Measurements from ENCODE around the gene PAN3.

Gene PAN3

GRCh38 chr13:28283600-28283999, 145.3 kb downstream of the PAN3 start:
- DNase-seq (ENCODE audit: extremely low read depth in 1 of 2, low read depth in 1 of 2): no peak

- DNase-seq (ENCODE audit: extremely low read depth in 1 of 2, low read depth in 1 of 2): no peak
Measured at GRCh38 chr13:28286263-28286662, 147.9 kb downstream of the PAN3 start.

DNA sequence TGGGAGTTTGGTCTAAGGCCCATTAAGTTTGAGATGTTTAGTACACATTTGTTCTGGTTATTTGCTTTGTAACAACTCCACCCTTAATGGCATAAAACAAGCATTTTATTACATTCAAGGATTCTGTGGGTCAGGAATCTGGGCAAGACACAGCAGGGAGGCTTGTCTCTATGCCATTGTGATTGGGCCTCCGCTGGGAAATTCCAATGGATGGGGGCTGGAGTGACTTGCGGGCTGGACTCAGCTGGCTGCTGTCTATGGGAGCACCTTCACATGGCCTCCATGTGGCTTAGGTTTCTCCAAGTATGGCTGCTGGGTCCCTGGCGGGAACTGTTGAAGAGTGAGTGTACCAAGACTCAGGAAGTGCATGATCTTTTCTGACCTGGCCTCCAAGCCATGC, 159.0 kb downstream of the PAN3 start:
- no peak for DNase-seq (ENCODE audit: extremely low read depth in 1 of 2, low read depth in 1 of 2)

DNA sequence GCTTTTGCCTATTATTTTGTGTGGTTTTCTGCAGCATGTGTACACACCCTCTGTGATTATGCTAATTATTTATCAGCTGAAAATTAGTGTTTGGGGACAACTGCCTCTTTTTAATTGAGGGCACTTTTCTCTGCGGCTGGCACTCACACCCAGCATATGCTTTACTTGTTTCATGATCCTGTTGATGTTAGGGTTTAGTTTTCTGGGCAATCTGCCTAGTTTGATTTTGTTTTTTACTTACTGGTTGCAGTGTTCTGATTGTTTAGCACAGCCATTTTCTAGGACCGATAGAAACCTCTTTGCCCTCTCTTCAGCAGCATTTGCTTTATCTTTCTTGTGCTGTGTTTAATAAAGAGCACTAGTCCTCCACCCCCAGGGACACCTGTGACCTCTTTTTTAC, 161.6 kb downstream of the PAN3 start:
- no peak for DNase-seq (ENCODE audit: extremely low read depth in 1 of 2, low read depth in 1 of 2)

DNA sequence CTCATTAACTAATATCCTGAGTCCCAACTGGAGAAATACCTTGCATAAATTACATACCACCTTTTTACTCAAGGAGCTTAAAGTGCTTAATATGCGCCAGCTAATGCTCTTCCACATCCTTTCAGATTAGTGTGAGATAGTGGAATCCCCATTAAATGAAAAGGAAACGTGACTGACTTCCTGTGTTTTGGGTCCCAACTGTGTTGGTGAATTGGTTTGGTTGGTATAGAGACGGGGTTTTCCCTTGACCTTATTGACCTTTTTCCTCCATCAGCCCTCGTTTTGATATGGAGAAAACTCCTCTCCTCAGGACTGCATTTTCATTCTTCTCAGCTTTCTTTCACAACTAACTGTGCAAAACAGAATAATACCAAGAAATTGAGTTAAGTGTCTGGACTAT, 163.5 kb downstream of the PAN3 start:
- no peak for DNase-seq (ENCODE audit: extremely low read depth in 1 of 2, low read depth in 1 of 2)

- DNase-seq (ENCODE audit: extremely low read depth in 1 of 2, low read depth in 1 of 2): no peak
Measured at GRCh38 chr13:28306325-28306724, 168.0 kb downstream of the PAN3 start.

GRCh38 chr13:28313579-28313978, 175.2 kb downstream of the PAN3 start:
- no peak for DNase-seq (ENCODE audit: extremely low read depth in 1 of 2, low read depth in 1 of 2)

DNA sequence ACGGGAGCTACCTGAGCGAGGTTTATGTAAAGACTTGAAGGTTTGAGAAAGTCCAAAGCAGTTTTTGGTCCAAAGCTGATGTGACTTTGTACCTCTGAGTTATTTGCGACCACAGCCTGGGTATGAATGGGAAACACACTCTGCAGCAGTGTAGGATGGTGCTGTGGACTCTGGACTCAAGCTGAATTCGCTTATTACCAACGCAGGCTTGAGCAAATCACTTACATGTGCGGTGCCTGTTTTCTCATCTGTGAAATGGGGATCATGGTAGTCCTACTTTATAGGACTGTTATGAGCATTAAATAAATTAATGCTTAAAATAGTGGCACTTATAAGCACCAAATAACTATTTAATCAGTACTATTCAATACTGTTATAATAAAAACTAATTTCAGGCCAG, 176.5 kb downstream of the PAN3 start:
- no peak for DNase-seq (ENCODE audit: extremely low read depth in 1 of 2, low read depth in 1 of 2)

DNA sequence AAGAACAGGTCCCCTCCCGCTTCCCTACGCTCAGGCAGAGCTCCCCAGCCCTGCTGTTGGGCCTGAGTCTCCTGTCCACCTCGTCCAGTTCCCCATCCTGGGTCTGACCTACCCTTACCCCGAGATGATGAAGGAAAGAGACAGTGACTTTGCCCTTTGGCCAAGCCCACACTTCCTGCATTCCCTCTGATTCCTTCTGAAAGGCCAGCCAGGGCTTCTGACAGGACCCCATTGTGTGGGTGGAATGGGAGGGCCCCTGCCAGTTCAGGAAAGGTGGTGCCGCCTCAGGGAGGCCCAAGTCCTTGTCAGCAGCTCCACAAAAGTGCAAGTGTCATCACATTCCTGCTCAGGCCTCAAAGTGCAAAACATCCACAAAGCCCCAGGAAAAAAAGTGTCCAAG, 177.8 kb downstream of the PAN3 start:
- no peak for DNase-seq (ENCODE audit: extremely low read depth in 1 of 2, low read depth in 1 of 2)

DNA sequence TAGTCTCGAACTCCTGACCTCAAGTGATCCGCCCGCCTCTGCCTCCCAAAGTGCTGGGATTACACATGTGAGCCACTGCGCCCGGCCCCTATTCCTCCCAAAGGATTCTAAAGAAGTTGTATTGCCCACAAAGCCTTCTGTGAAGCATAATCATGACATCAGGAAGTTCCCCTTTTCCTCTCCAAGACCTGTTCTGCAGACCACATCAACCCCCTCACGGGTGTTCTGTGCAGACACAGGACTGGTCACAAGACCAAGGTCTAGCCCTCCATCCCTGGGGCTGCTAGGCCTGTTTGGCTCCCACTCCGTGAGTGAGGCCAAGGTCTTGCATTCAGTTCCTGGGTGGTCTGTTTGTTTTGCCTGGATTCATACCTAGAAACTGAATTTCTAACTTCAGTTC, 178.5 kb downstream of the PAN3 start:
- DNase-seq (ENCODE audit: extremely low read depth in 1 of 2, low read depth in 1 of 2): no peak

DNA sequence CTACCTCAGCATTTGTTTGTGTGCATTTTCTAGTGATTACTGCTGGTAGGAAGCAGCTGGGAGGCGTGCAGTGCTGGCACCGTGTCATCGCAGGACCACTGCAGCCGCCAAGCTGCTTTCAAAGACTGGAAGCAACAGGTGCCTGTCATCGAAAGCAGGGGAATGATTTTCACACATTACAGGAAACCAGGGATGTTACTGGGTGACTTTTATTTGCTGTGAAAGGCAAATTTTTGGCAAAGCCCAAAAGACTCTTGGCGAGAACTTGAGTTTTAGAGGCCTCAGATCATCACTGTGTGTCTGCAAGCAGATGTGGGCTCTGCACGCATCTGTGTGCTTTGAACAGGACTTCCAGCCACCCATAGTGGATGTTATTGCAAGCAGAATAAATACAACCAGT, 180.2 kb downstream of the PAN3 start:
- no peak for DNase-seq (ENCODE audit: extremely low read depth in 1 of 2, low read depth in 1 of 2)

- DNase-seq (ENCODE audit: extremely low read depth in 1 of 2, low read depth in 1 of 2): no peak
Measured at GRCh38 chr13:28319528-28319927, 181.2 kb downstream of the PAN3 start.

DNA sequence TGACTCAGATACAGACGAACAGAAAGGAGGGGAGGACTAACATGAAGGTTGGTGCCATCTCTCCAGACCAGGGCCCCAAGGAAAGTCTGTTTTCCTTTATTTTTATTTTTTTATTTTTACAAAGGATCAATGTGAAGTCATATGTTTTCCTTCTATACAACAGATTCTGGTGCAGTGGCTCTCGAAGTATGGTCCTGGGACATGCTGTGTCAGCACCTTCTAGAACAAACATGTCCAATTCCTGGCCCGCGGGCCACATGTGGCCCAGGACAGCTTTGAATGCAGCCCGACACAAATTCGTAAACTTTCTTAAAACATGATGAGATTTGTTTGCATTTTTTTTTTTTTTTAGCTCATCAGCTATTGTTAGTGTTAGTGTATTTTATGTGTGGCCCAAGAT, 181.9 kb downstream of the PAN3 start:
- no peak for DNase-seq (ENCODE audit: extremely low read depth in 1 of 2, low read depth in 1 of 2)

GRCh38 chr13:28320884-28321574, 182.7 kb downstream of the PAN3 start:
- DNase-seq (ENCODE audit: extremely low read depth in 1 of 2, low read depth in 1 of 2): no peak

GRCh38 chr13:28321756-28322155, 183.4 kb downstream of the PAN3 start:
- DNase-seq (ENCODE audit: extremely low read depth in 1 of 2, low read depth in 1 of 2): no peak

DNA sequence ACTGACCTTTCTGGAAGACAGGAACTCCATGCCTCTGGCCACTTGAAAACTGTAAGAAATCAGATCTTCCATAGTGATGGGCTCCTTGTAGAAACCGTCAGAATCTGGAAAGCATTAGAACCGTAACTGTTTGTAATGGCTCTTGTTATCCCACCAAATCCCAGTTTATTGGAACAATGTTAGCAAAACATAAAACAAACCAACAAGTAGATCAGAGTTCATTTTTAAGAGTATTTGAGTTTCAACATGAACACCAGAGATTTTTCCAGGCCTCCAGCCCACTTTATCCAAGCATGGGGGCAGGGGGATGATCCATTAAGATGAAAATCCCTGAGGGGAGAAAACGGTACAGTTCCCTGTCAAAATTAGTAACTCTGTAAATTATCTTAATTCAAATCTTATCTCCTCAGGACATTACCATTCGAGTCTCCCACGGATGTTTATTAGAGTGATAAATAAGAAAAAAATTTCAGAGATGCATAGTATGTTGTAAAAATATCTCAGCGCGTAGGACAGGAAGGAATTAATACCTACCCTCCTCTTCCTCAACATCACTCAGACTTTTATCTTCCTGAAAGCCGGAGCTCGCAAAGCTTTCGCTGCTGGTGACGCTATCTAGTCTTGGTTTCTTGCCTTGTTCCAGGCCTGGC, 184.0 kb downstream of the PAN3 start:
- DNase-seq (ENCODE audit: extremely low read depth in 1 of 2, low read depth in 1 of 2): no peak

- peak; percentile 9 to 33 for DNase-seq (ENCODE audit: extremely low read depth in 1 of 2, low read depth in 1 of 2)
Measured at GRCh38 chr13:28324181-28324789, 185.9 kb downstream of the PAN3 start.

DNA sequence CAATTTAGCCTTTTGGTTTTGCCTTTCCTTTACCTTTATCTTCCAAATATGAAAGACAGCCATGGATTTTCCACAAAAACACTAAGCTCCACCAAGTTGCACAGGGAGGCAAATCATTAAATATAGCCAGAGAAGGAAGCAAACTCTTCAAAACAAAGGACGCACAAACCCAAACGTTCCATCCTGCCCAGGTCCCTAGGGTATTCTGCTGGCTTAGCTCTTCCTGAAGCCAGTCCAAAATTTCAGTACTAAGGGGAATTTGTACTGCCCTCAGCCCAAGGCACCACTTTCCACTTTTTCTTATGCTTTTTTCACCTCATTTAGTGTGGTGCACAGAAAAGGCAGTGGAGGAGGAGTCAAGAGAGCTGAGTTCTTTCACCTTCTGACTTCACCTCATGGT, 186.7 kb downstream of the PAN3 start:
- DNase-seq (ENCODE audit: extremely low read depth in 1 of 2, low read depth in 1 of 2): no peak

- DNase-seq (ENCODE audit: extremely low read depth in 1 of 2, low read depth in 1 of 2): no peak
Measured at GRCh38 chr13:28326056-28326455, 187.7 kb downstream of the PAN3 start.

DNA sequence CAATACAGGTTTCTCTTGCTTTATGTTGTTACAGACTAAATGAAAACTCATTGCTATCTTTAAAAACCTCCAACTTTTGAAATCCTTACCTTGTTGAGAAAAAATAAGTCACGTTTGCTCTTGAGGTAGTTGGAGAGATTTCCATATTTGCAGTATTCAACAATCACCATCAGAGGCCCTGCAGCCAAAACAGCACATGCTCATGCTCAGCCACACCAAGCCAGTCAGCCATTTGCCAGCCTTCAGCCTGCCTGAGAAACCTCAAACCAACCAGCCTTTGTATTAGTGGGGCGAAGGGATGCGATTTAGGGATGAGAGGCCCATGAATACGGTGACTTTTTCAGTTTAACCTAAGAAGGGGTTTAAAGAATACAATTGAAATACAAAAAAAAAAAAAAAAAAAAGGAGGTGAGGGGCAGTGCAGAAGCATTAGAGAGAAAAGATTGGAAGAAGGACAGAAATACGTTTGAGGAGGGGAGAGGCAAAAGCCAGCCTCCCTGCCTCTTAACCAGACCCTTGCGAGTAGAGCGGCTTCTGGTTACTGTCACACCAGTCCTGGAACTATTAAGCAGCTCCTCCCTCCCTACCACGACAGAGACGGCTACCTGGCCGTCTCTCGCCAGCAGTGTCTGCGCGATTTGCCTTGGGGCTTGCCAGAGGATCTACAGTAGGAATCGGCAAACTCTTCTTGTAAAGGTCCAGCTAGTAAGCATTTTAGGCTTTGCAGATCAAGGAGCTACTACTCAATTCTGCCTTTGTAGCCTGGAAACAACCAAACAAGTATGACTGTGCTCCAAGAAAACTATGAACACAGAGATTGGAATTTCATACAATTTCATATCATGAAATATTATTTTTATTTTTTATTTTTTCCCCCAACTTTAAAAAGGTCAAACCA, 189.3 kb downstream of the PAN3 start:
- no peak for DNase-seq (ENCODE audit: extremely low read depth in 1 of 2, low read depth in 1 of 2)

DNA sequence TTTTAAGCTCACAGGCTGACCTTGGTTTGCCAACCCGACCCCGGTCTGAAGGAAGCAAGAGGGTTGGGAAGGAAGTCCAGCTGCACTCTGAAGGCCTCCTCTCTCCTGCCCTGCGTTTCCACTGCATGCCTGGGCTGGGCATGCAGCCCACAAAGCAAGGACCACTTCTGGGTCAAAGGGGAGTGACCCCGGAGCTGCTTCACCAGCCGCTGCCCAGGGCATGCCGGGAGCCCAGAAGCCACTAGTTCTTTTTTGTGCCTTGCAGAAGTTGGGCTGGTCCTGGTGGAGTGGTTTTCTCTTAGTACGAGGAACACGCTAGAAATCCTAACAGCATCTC, 189.9 kb downstream of the PAN3 start:
- DNase-seq (ENCODE audit: extremely low read depth in 1 of 2, low read depth in 1 of 2): no peak
